OCI-LY7 (cell line): ENCODE measurements around the gene RNU6-9.

Experiments
- EZH2phosphoT487 ChIP-seq: fragments of 200-600 bp; sonication (generic); IDR thresholded peaks from 2 replicates; pipeline ENCODE4 v1.6.1; 2018; ENCODE audit warnings: low read depth, borderline replicate concordance, mild to moderate bottlenecking, mixed run types, antibody characterized with exemption, low read length, moderate library complexity, mixed read lengths
- TF ChIP-seq, protein P1 (sequence below): fragments of 200-600 bp; sonication (generic); conservative IDR thresholded peaks from 2 replicates; pipeline ENCODE4 v1.5.1; 2014; ENCODE audit warnings: mild to moderate bottlenecking, antibody characterized with exemption, low read length, moderate library complexity, mixed read lengths

DNA sequence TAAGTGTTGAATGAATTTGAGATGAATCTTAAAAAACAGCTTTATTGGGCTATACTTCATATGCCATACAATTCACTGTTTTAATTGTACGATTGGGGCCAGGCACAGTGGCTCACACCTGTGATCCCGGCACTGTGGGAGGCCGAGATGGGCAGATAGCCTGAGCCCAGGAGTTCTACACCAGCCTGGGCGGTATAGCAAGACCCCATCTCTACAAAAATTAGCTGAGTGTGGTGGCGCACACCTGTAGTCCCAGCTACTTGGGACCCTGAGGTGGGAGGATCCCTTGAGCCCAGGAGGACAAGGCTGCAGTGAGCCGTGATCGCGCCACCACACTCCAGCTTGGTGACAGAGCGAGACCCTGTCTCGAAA is 42.9 kb downstream of the RNU6-9 start:
- TF ChIP-seq, protein P1, sequence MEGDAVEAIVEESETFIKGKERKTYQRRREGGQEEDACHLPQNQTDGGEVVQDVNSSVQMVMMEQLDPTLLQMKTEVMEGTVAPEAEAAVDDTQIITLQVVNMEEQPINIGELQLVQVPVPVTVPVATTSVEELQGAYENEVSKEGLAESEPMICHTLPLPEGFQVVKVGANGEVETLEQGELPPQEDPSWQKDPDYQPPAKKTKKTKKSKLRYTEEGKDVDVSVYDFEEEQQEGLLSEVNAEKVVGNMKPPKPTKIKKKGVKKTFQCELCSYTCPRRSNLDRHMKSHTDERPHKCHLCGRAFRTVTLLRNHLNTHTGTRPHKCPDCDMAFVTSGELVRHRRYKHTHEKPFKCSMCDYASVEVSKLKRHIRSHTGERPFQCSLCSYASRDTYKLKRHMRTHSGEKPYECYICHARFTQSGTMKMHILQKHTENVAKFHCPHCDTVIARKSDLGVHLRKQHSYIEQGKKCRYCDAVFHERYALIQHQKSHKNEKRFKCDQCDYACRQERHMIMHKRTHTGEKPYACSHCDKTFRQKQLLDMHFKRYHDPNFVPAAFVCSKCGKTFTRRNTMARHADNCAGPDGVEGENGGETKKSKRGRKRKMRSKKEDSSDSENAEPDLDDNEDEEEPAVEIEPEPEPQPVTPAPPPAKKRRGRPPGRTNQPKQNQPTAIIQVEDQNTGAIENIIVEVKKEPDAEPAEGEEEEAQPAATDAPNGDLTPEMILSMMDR, result no peak
- TF ChIP-seq EZH2phosphoT487, result no peak
